ENCODE data around the gene CREB3.

The CREB3 gene

DNA sequence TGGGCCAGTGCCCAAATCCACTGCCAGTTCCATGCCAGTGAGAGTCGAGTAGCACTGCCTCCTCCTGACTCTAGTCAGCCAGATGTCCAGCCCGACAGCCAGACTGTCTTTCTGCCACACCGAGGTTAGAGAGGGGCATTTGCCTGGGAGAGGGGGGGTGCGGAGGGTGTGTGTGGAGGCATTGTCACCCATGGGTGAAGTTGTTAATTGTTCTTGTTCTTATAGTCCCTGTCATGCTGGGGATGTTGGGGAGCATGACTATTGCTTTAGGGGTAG lies 17.7 kb downstream of the CREB3 start:
- DNase-seq, result no peak

GRCh38 chr9:35753466-35753865 lies 21.0 kb downstream of the CREB3 start:
- no peak for DNase-seq

- no peak for DNase-seq
Measured at GRCh38 chr9:35754264-35754663, 21.8 kb downstream of the CREB3 start, which contains the start of gene MSMP. Gene MSMP, minus strand, starts transcription at chr9:35754276. Its CDS starts 147 bp downstream, at chr9:35754129.

DNA sequence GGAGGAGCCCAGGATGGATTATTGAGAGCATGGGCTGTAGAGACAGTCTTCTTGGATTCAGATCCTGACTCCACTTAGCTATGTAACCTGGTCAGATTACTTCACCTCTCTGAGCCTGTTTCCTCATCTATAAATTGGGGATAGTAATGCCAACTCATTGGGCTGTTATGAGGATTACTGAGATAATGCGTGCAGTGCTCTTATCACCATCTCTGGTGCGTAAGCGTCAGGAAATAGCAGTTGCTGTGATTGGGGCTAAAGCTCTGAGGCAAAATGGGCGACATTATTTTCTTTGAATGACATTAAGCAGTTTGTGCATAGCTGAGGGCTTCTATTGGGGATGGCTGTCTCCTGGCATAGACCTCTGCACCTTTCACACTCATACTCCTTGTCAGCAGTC lies 22.6 kb downstream of the CREB3 start:
- no peak for DNase-seq

DNA sequence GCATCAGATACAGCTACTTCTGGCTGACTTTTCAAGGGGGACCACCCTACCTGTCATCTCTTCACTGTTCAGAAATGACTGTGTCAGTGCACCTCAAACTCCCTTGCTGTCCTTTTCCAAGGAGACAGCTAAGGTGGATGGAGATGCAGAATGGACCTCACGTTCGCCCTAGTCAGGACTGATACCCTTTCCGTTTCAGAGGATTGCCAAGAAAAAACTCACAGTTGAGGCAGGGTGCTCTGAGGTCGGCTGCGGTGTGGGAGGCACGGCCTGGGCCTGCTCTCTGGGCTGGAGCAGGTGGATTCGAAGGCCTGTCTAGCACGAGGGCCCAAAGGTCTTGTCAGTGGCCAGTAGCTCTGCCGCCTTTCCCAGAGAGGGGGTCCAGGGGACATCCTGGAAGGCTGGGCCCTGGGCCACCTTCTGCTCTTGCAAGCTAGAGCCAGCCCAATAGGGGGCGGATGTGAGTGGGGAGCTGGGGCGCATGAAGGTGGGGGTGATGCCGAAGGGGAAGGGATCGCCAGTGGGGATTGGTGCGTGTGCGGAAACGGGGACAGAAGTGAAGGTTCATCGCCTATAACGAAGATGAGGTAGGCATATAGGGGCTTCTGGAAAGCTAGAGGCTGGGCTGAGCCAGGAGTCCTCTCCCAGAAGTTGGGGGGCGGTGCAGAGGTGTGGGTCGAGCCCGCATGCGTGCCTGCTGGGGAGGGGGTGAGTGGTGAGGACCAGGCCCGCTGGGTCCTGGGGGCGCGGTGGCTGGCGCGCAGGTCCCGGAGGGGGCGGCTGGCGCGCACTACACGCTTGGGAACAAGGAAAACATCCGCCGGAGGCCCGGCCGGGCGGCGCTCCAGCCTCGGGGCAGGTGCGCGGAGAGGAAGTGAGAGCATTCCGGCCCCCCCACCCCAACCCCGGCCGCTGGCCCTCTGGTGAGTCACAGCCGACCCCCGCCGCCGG lies 24.1 kb downstream of the CREB3 start:
- DNase-seq, result peak; percentile 68 to 81

- DNase-seq, result peak in 1 of 2 donors; percentile 13
Measured at GRCh38 chr9:35757226-35757891, 24.9 kb downstream of the CREB3 start.

- no peak for DNase-seq
Measured at GRCh38 chr9:35757892-35758275, 25.4 kb downstream of the CREB3 start.

DNA sequence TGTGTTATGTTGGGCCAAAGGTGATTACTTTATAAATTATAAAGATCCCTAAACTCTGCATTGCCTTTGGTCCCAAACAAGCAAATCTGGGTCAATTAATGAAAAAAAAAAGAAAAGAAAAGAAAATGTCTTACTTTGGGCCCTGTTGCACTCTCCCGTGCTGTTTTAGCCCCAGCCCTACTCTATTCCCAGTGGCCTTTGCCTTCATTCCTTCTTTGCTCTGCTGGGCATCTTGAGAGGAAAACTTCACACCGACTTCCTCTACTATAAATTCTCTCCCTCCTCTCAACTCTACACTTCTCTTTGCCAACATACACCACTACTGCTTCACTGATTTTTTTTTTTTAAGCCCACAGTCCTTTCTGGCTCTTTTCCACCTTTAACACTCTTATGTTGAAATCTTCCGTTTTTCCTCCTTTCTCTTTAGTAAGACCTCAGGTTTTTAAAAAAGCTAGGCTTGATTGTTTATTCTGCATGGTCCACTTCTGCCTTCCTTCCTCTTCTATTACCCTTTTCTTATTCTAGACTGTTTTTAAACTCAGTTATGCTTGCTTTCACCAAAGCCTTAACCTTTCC lies 26.1 kb downstream of the CREB3 start:
- DNase-seq, result no peak

GRCh38 chr9:35759795-35760194 lies 27.3 kb downstream of the CREB3 start:
- DNase-seq, result no peak

DNA sequence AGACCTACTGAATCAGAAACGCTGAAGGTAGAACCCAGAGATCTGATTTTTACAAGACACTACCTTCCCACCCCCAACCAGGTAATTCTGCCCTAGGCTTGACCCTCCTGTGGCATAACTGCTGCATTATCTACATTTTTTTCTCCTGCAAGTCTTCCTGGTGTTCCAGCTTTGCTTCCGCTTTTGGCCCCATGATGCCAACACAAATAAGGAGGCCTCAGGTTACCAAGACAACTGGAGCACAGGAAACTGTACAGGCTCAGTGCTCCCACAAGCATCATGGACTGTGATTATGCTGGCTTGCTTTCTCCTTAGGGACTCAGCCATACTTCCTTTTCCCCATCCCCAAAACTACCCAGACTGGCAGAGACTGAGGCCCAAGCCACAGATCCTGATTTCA lies 28.2 kb downstream of the CREB3 start:
- DNase-seq, result no peak

GRCh38 chr9:35763181-35763580 lies 30.7 kb downstream of the CREB3 start:
- no peak for DNase-seq

- DNase-seq, result no peak
Measured at GRCh38 chr9:35763803-35764202, 31.3 kb downstream of the CREB3 start.

GRCh38 chr9:35766997-35767396 lies 34.5 kb downstream of the CREB3 start:
- DNase-seq, result no peak

DNA sequence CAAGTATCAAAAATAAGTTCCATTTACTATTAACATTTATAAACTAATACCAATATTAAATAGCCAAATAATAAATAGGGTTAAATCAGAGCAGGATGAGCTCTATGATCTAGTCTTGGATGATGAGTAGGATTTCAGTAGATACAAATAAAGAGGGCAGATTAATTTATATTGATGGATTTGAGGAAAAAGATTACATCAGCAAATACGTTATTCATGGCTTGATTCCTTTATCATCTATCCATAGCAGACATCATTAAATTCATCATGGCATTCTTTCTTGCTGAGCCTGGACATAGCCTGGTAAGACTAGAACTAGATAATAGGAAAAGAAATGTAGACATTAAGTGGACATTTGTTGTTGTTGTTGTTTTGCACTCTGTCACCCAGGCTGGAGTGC lies 35.0 kb downstream of the CREB3 start:
- no peak for DNase-seq

GRCh38 chr9:35769763-35770162 lies 37.3 kb downstream of the CREB3 start:
- no peak for DNase-seq

DNA sequence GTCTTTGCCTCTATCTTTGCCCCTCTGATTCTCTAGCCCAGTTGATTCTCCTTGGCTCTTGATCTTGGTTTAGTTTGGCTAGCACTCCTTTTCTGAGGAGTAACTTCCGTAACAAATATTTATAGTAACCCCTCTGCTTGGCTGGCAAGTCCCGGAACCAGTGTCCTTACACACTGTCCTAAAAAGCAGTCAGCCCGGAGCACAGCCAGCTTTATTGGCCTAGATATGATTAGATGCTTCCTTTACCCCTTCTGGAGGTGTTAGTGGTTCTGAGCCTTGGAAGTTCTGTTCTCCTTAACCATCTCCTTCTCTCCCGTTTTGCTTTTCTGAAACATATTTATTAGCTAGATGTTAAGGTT lies 38.6 kb downstream of the CREB3 start:
- DNase-seq, result no peak

GRCh38 chr9:35771534-35771933 lies 39.1 kb downstream of the CREB3 start:
- DNase-seq, result no peak

DNA sequence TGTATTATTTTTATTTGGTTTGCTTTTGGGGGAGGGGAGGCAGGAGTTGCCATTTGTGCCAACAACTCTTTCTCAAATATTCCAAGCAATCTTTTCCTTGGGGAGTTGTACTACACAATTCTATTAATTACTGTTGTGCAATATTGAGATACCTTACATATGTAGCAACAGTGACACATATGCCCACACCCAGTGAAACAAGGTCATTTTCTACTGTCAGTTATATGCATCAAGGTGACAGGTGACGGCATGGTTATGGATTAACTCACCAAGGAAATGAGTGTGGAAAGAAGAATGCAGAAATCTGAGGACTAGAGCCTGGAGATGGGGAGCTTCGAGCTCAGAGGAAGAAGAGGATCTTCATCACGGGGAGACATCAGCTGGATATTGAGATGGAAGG lies 39.5 kb downstream of the CREB3 start:
- DNase-seq, result no peak

DNA sequence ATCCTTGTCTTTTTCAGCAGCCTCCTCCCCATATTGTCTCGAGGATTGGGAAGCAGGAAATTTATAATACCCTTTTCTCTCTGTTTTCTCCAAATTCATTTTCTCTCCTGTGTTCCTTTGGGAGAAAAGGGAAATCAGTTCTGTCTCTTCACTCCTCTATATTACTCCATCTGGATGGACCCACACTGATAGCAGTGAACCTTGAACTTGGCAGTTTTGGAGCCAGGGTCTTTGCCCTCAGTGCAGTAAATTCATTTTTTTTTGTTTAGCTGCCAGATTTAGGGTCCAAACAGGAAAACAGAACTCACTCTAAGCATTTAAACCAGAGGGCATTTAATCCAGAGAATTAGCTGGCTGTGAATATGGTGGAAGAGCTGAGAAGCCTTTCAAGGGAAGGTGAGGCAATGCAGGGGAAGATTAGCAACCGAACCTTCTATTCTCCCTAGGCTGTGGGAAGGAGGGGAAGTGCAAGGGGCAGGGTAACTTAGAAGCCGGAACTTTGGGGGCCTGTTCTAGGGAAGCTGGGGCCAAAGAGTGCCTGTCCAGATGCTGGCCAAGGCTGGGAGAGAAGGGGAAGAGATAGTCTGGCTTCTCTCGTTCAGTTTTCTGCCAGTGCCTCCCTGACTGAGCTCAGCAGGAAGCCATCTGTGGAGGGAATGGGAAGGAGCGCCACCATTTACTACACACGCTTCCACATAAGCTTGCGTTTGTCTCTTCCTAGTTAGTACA lies 42.6 kb downstream of the CREB3 start:
- DNase-seq, result no peak

- no peak for DNase-seq
Measured at GRCh38 chr9:35776018-35776417, 43.6 kb downstream of the CREB3 start.

GRCh38 chr9:35778496-35778895 lies 46.0 kb downstream of the CREB3 start:
- no peak for DNase-seq

- no peak for DNase-seq
Measured at GRCh38 chr9:35781066-35781465, 48.6 kb downstream of the CREB3 start.

GRCh38 chr9:35783418-35783817 lies 51.0 kb downstream of the CREB3 start:
- no peak for DNase-seq
